GM21390 (cell line): Measurements from ENCODE around the gene ATM.

ENCODE experiments used
- ATAC-seq: cut with Tn5 transposase; IDR thresholded peaks from one replicate; pipeline ENCODE4 v1.9.1; 2021; ENCODE audit not compliant: unreplicated experiment

ATM gene, protein sequence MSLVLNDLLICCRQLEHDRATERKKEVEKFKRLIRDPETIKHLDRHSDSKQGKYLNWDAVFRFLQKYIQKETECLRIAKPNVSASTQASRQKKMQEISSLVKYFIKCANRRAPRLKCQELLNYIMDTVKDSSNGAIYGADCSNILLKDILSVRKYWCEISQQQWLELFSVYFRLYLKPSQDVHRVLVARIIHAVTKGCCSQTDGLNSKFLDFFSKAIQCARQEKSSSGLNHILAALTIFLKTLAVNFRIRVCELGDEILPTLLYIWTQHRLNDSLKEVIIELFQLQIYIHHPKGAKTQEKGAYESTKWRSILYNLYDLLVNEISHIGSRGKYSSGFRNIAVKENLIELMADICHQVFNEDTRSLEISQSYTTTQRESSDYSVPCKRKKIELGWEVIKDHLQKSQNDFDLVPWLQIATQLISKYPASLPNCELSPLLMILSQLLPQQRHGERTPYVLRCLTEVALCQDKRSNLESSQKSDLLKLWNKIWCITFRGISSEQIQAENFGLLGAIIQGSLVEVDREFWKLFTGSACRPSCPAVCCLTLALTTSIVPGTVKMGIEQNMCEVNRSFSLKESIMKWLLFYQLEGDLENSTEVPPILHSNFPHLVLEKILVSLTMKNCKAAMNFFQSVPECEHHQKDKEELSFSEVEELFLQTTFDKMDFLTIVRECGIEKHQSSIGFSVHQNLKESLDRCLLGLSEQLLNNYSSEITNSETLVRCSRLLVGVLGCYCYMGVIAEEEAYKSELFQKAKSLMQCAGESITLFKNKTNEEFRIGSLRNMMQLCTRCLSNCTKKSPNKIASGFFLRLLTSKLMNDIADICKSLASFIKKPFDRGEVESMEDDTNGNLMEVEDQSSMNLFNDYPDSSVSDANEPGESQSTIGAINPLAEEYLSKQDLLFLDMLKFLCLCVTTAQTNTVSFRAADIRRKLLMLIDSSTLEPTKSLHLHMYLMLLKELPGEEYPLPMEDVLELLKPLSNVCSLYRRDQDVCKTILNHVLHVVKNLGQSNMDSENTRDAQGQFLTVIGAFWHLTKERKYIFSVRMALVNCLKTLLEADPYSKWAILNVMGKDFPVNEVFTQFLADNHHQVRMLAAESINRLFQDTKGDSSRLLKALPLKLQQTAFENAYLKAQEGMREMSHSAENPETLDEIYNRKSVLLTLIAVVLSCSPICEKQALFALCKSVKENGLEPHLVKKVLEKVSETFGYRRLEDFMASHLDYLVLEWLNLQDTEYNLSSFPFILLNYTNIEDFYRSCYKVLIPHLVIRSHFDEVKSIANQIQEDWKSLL (N-terminal part only)

GRCh38 chr11:108222574-108223347 is at the start of gene ATM, which contains the start of gene NPAT:
ATM (plus strand) TSS chr11:108223067; CDS start chr11:108227625, 4,558 bp downstream.
NPAT (minus strand) TSS chr11:108222638; CDS start chr11:108222536, 102 bp downstream.
- ATAC-seq = peak; percentile 78

DNA sequence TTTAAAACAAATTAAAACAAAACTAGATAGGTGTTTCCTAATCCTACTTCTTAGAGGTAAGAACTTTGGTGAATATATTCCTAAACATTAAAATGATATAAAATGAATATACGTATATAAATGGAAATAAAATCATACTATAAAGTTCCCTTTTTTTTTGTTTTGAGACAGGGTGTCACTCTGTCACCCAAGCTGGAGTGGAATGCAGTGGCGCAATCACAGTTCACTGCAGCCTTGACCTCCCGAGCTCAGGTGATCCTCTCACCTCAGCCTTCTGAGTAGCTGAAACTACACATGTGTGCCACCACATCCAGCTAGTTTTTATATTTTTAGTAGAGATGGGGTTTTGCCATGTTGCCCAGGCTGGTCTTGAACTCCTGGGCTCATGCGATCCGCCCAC is 45.3 kb upstream of the ATM start:
- ATAC-seq = no peak

GRCh38 chr11:108193725-108194124 is 29.1 kb upstream of the ATM start:
- no peak for ATAC-seq

GRCh38 chr11:108196901-108197300 is 26.0 kb upstream of the ATM start:
- ATAC-seq = peak; percentile 32

- peak; percentile 44 for ATAC-seq
Measured at GRCh38 chr11:108197351-108197750, 25.5 kb upstream of the ATM start.

- ATAC-seq = no peak
Measured at GRCh38 chr11:108198833-108199232, 24.0 kb upstream of the ATM start.

GRCh38 chr11:108199446-108200321 is 23.2 kb upstream of the ATM start:
- ATAC-seq = peak; percentile 74

GRCh38 chr11:108203075-108203474 is 19.8 kb upstream of the ATM start:
- ATAC-seq = no peak

DNA sequence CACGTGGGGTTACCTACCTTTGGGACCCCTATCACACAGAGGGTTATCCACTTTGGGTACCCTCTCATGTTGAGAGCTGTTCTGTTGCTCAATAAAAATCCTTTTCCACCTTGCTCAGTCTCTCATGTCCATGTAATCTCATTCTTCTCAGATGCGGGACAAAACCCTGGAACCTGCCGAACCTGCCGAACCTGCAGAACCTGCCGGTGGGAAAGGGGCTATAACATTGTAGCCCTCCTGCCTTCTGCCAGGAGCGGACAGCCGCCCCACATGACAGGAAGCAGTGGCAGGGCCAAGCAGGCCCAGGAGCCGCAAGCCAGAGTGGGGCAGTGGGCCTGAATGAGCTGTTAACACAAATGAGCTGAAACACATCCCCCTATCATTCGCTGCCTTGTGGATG is 18.5 kb upstream of the ATM start:
- no peak for ATAC-seq

DNA sequence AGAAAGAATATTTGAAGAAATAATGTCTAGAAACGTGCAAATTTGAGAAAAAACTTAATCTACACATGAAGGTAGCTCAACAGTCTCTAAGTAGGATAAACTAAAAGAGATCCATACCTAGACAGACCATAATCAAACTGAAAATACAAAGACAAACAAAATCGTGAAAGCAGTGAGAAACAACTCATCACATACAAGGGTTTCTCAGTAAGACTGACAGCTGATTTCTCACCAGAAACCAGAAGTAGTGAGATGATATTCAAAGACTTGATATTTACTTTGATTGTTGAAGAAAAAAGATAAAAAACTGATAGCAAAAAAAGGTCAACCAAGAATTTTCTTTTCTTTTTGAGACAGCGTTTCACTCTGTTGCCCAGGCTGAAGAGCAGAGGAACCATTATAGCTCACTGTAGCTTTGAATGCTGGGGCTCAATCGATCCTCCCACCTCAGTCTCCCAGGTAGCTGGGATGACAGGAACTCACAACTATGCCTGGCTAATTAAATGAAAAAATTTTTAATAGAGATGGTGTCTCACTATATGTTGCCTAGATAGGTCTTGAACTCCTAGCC is 17.9 kb upstream of the ATM start:
- ATAC-seq = no peak

GRCh38 chr11:108206171-108206570 is 16.7 kb upstream of the ATM start:
- ATAC-seq = no peak

DNA sequence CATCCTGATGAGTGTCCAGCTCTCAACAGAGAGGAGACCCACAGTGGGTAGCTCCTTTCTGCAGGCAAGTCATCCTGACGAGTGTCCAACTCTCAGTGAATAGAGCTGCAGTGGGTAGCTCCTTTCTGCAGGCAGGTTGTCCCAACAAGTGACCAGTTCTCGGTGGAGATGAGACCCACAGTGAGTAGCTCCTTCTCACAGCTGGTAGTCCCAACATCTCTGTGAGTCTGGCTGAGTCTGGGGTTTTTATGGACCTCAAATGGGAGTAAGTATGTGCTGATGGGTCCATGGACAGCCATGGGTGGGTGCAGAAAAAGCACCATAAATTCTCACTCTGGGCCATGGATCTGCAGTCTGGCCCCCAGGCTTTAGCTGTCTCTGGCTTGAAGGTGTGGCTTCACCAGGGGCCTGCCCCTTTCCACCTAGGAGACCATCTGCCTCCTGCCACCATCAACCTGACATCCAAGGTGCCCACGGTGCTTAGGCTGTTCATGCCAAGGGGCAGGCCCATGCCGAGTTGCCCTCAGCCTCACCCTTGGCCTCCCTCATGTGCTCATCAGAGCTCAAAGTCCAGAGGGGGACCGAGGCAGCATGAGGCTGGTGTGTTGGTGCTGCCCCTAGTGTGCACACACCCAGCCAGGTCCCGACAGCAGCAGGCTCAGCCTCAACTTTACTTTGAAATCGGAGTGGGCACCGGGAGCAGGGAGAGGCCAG is 15.7 kb upstream of the ATM start:
- no peak for ATAC-seq

- no peak for ATAC-seq
Measured at GRCh38 chr11:108207683-108208060, 15.2 kb upstream of the ATM start.

DNA sequence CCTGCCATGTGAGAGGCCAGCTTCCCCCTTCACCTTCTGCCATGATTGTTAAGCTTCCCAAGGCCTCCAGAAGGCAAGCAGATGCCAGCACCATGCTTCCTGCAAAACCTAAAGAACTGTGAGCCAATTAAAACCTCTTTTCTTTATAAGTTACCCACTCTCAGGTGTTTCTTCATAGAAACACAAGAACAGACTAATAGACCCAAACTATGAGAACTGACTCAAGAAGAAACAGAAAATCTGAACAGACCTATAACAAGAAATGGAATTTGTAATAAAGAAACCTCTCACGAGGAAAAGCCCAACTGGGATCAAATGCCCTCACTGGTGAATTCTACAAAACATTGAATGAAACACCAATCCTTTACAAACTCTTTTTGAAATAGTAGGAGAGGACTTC is 12.4 kb upstream of the ATM start:
- no peak for ATAC-seq

GRCh38 chr11:108213784-108214183 is 9.1 kb upstream of the ATM start:
- no peak for ATAC-seq

GRCh38 chr11:108216988-108217387 is 5.9 kb upstream of the ATM start:
- no peak for ATAC-seq

DNA sequence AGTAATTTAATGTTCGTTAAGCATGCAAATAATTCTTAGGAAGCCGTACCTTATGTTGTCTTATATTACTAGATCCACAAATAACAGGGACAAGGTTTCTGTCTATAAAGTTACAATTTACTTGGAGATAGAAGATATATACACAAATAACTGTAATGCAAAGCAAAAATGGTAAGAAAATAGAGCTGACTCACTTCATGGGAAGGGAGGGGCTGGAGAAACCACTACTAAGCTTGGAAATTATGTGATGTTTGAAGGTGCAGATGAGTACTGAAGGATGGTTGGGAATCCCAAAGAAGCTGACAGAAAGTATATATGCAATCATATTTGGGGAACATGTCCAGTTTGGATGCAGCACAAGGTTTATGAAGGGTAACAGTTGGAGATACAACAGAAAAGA is 4.4 kb upstream of the ATM start:
- no peak for ATAC-seq
